Tibial nerve (tissue), 4 donors: ENCODE data around the gene REXO1.

Experiments used
- EP300 ChIP-seq, 2 donors: sonication (generic); formaldehyde crosslinking; IDR thresholded peaks; one replicate each; pipeline ENCODE4 v1.6.1; 2017; ENCODE audit warnings: antibody characterized with exemption in 2 of 2, mild to moderate bottlenecking in 1 of 2
- POLR2A ChIP-seq, 2 donors: fragments of 450-650 bp; IDR thresholded peaks; one replicate each; pipeline ENCODE4 v1.6.1; 2017; ENCODE audit warnings: antibody characterized with exemption in 2 of 2, mild to moderate bottlenecking in 2 of 2, moderate library complexity in 2 of 2
- TF ChIP-seq, protein P1 (sequence below), 5 experiments: fragments of 200-600 bp in 3 of 5; fragments of 450-650 bp in 2 of 5; sonication (generic) in 3 of 5; IDR thresholded peaks; one replicate each; pipeline ENCODE4 v1.5.1; 2016 to 2019; ENCODE audit warnings: antibody characterized with exemption in 5 of 5, mild to moderate bottlenecking in 3 of 5, moderate library complexity in 2 of 5

DNA sequence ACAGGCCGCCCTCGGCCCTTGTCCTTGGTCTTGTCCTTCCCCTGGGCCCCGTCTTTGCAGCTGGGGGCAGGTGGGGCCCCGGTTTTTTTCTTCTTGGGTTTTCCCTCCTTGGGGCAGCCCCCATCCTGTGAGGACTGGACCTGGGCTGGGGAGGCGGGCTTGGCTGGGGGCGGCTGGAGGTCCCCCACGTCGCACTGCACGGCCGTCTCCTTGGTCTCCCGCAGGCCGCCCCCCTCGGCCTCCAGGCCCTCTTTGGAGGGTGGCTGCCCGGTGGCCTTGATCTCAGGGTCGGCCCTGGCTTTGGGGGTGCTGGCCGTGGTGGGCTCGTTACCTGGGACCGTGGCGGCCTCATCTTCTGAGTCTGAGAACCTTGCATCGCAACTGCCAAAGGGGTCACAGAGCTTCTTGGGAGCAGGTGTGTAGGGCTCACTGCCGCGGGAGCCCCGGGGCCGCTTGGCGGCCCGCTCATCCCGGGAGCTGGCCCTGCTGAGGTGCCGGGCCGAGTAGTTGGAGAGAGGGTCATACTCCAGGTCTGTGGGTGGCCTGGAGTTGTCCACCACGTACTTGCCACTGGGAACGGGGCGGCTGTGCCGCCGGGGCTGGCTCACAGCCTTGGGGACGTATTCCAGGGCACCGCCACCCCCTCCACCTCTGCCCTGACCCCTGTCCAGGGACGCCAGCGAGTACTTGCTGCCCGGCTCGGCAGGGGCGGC is 20.6 kb downstream of the REXO1 start:
- TF ChIP-seq, protein P1, sequence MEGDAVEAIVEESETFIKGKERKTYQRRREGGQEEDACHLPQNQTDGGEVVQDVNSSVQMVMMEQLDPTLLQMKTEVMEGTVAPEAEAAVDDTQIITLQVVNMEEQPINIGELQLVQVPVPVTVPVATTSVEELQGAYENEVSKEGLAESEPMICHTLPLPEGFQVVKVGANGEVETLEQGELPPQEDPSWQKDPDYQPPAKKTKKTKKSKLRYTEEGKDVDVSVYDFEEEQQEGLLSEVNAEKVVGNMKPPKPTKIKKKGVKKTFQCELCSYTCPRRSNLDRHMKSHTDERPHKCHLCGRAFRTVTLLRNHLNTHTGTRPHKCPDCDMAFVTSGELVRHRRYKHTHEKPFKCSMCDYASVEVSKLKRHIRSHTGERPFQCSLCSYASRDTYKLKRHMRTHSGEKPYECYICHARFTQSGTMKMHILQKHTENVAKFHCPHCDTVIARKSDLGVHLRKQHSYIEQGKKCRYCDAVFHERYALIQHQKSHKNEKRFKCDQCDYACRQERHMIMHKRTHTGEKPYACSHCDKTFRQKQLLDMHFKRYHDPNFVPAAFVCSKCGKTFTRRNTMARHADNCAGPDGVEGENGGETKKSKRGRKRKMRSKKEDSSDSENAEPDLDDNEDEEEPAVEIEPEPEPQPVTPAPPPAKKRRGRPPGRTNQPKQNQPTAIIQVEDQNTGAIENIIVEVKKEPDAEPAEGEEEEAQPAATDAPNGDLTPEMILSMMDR (IDR thresholded peaks at IDR 0.05), result no peak
- TF ChIP-seq POLR2A (IDR thresholded peaks at IDR 0.05), result no peak
- TF ChIP-seq EP300 (IDR thresholded peaks at IDR 0.05), result no peak
